Stimulated activated CD8-positive, alpha-beta memory T cell treated with anti-CD3 and anti-CD28 coated beads, Interleukin-15, amount 100 ng/mL, for 24 hours (primary cell): ENCODE measurements around the gene CHD5.

Experiments
- DNase-seq: peaks from one replicate; pipeline ENCODE4 v3.0.0-alpha.2; 2020; ENCODE audit warnings: low read depth

Gene CHD5

GRCh38 chr1:6174621-6175410 is 5.3 kb downstream of the CHD5 start:
- DNase-seq = no peak

DNA sequence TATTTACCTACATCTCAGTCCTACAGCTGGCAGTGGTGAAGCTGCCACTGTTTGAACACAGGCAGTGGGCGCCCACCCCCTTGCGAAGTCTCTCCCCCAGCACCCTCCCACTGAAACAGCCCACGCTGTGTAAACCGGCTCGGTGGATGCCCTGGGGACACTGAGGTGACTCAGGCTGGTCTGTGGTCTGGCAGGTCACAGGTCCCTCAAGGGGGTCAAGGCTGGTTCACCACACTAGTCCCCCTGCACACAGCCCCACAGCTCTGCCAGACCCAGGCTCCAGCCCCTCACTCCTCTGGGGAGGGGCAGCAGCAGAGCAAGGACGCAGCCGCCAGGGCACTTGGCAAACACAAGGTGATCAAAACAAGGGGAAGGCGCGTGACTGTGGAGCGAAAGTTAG is 7.6 kb downstream of the CHD5 start:
- DNase-seq = no peak

DNA sequence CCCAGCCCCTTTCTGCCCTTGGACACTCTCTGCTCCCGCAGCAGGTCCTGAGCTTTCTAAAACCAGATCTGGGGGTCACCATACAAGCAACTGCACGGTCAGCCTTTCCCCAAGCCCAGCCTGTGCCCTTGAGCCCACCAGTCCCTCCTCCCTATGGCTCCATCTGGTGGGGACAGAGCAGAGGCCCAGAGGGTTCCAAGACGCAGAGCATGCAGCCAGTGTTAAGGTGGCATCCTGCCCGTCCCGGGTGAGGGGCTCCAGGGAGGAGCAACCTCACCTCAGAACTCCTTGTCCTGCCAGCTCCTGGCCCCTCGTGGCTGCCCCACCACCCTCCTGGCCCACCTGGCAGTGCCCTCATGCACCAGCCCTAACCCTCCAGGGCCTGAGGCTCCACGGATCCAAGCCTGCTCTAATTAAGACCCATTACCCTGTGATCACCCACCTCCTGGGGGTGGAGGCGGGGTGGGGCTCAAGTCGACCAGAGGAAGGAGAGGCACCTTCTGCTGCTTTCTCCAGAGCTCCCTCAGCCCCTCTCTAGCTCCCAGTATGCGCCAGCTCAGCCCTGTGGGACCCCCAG is 8.5 kb downstream of the CHD5 start:
- DNase-seq = no peak

GRCh38 chr1:6170742-6171201 is 9.3 kb downstream of the CHD5 start:
- DNase-seq = no peak

DNA sequence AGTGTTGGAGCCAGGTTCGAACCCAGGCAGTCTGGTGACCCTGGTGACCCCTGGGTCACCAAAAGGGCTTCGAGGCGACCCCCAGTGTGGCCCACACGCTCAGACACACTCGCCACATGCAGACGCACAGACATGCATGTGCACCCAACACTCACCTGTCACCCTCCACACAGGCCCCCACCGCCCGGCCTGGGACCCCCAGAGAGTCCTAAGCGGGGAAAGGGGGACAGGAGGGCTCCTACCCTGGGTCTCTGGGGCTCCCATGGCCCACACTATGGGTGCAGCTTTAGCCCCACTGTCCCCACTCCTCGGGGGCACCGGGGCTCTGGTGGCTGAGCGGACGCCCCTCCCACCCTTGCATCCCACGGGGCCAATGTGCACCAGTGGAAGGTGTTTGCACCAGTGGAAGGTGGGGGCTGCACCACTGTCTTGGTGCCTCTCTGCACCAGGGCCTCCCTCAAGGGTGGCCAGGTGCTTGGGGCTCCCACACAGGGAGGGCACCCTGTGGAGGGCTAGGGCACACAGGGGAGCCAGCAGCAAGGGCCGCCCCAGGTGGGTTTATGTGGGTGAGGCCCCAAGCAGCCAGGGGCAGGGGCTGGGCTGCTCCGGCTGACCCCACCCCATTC is 9.9 kb downstream of the CHD5 start:
- no peak for DNase-seq

- DNase-seq = no peak
These were observed 11.1 kb downstream of the CHD5 start for GRCh38 chr1:6168947-6169586.

DNA sequence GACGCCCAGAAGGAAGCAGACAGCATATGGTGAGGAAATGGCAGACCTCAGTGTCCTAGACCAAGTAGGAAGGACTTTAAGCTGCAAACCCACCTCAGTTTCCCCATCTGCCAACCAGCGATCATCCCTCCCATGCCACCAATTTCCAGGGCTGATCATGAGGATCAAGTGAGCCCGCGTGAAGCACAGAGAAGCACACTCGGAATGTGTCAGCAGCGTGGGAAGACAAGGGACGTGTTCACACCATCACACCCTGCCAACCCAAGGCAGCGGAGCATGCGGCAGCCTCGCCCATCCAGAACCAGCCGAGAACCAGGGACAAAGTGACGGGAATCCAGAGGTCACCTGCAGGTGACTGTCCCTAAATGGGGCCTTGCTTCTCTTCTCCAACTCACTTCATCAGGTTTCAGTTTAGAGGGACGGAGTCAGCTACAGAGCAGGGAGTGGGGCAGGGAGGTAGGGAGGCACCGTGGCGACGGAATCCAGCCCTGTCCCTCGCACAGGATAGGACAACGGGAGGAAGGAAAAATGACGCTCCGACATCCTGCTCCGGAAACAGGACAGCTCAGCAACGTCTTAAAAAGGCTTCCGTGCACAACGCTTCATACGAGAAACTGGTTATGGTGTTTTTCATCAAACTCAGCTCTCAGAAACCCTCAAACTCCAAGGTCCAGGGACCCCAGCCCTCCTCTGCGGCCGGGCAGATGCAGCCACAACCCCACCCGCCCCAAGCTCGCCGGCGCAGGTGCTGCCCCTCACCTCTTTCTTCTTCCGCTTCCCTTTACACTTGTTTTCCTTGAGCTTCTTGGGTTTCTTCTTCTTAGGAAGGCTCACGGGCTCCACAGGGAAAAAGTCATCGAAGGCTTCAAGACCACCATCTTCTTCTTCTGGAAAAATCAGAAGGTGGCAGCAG is 12.5 kb downstream of the CHD5 start:
- no peak for DNase-seq

- no peak for DNase-seq
These were observed 13.3 kb downstream of the CHD5 start for GRCh38 chr1:6166655-6167390.

- DNase-seq = no peak
These were observed 13.9 kb downstream of the CHD5 start for GRCh38 chr1:6166221-6166620.

GRCh38 chr1:6165441-6165985 is 14.6 kb downstream of the CHD5 start:
- no peak for DNase-seq

GRCh38 chr1:6165027-6165426 is 15.1 kb downstream of the CHD5 start:
- no peak for DNase-seq

DNA sequence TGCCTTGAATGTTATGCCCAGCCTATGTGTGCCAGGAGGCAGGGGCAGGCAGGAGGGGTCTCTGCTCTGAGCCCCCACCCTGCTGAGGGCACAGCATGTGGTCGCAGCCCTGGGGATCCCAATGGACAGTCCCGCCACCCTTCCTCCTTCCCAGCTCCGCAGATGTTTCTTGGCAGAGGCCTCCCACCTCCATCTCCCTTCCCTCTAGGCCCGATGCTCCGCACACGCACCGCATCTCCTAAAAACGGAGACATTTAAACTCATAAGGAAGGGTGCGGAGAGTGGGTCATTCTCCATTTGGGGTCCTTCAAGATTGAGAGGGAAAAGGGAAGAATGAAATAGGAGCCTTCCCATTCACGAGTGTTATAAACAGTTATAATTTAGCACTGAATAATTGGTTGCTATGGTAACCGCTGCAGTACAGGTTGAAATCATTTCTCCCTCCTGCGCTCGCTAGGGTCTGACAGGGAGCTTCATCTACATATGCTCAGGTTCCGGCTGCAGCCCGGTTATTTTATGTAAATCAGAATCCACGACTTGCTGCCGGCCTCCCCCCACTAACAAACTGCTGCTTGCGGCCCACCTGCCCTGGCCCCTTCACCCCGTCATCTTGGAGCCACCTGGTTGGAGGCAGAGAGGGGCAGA is 16.0 kb downstream of the CHD5 start:
- DNase-seq = no peak

GRCh38 chr1:6163191-6163972 is 16.7 kb downstream of the CHD5 start:
- no peak for DNase-seq

DNA sequence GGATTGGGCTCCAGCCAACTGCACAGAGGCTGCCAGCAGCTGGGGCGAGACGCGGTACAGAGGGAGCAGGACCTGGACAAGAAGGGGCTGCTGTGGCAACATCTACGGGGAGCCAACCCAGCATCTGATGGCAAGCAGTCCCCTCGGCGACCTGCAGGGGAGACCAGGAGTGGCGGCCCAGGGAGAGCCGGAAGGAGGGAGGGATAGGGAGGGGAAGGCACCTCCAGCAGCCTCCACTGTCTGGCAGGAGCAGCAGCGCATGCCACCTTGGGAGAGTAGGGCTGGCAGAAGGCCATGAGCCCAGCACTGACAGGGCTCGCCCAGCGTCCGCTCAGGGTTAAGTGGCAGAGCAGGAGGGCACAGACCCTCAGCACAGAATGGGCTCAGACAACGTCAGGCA is 17.3 kb downstream of the CHD5 start:
- DNase-seq = no peak

DNA sequence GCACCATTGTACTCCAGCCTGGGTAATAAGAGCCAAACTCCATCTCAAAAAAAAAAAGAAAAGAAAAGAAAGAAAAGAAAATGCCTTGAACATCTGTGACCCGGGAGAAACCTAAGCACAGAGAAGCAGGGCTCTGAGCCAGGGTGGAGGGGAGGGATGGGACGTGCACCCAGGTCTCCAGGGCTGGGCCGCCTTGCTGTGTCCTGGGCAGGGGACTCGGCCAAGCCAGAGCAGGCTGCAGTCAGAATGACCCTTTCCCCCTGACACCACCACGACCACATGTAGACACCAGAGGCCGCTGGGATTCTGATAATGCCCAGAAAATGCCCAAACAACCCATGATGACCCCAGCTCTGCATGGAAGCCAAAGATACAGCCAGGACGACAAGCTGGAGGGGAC is 17.8 kb downstream of the CHD5 start:
- DNase-seq = no peak

DNA sequence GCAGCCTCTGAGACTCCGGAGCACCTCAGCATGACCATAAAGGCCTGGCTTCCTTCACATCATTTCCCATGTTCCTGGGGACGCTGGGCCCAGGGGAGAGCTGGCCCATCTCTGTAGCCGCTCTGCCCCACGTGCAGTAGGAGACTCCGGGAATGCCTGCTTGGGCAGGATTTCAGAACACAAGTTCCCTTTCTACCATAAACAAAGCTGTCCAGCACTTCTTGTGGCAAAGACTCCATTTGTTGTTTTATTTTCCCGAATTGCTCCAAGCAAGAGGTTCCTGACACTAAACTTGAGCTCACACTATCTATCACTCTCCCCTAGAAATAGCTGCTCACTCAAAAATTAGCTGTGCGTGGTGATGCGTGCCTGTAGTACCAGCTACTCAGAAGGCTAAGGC is 21.9 kb downstream of the CHD5 start:
- DNase-seq = no peak

GRCh38 chr1:6157528-6158174 is 22.5 kb downstream of the CHD5 start:
- DNase-seq = no peak

DNA sequence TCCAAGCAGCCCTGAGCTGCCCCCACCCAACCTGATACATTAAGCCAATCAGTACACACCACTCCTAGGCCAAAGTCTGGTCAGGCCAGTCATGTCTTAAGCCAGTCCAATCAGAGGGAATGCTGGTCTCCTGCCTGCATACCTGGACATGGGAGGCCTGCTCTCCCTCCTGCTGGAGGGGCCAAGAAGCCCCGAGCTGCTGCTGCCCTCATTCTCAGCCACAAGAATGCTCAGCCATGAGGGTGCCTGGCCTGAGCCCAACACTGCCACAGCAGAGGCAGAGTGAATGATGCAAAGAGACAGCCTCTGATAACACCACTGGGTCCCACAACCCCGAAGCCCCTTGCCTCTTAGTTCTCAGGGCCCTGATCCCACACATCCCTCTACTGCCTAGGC is 23.0 kb downstream of the CHD5 start:
- DNase-seq = no peak
